IMR-90 (cell line): ENCODE measurements around the gene NAV2. TPM values are rescaled to one million over a fixed set of nuclear protein-coding genes. Genes with fewer than 3 reads are reported as not detected.

ENCODE experiments used
- ATAC-seq: fragments of 200-7000 bp; cut with Tn5 transposase; 2 replicates; pipeline ENCODE4 v1.9.1; 2020; ENCODE audit warnings: low read depth, mild to moderate bottlenecking, moderate library complexity
- BruUV-seq: library from RNA; stranded (reverse); fragments of 400-500 nt; replicated peaks from 2 replicates; lab custom pipeline; 2021; lab: Mats Ljungman, UMichigan
- CTCF ChIA-PET: fragments of 300-600 bp; formaldehyde crosslinking; extraction: SDS; loops from one replicate; lab custom pipeline; 2021; ENCODE audit warnings: antibody characterized with exemption; lab: Yijun Ruan, JAX
- POLR2A ChIA-PET: fragments of 300-600 bp; sonication (Branson Sonifier 250); formaldehyde crosslinking; loops from one replicate; lab custom pipeline; 2022; ENCODE audit warnings: antibody characterized with exemption; ENCODE audit not compliant: unreplicated experiment; lab: Charles Lee
- DNase-seq: peaks from one replicate; pipeline ENCODE4 v3.0.0; 2013
- H2AFZ ChIP-seq: replicated peaks from 2 replicates; pipeline ENCODE3; 2013; ENCODE audit warnings: low read length, mild to moderate bottlenecking; ENCODE audit not compliant: poor library complexity
- H2AK5ac ChIP-seq: 2 replicates; pipeline ENCODE4 v1.6.1; 2013; ENCODE audit warnings: low read depth, low read length, inconsistent platforms
- H2AK9ac ChIP-seq: replicated peaks from 2 replicates; pipeline ENCODE3; 2013; ENCODE audit warnings: mild to moderate bottlenecking, low read depth, low read length, moderate library complexity; ENCODE audit not compliant: poor library complexity
- H2BK120ac ChIP-seq: 2 replicates; pipeline ENCODE4 v1.6.1; 2013; ENCODE audit warnings: low read depth, low read length, inconsistent platforms
- H2BK15ac ChIP-seq: 3 replicates; pipeline ENCODE4 v1.6.1; 2013; ENCODE audit warnings: low read depth, low read length, inconsistent platforms
- H2BK20ac ChIP-seq: 2 replicates; pipeline ENCODE4 v1.6.1; 2013; ENCODE audit warnings: low read depth, mild to moderate bottlenecking, inconsistent platforms, low read length, moderate library complexity
- H2BK5ac ChIP-seq: 2 replicates; pipeline ENCODE4 v1.6.1; 2013; ENCODE audit warnings: mild to moderate bottlenecking, low read depth, low read length, inconsistent platforms; ENCODE audit not compliant: poor library complexity, severe bottlenecking
- H3K14ac ChIP-seq: replicated peaks from 2 replicates; pipeline ENCODE4 v1.6.1; 2013; ENCODE audit warnings: low read depth, low read length, inconsistent platforms
- H3K18ac ChIP-seq: 2 replicates; pipeline ENCODE4 v1.6.1; 2013; ENCODE audit warnings: low read depth, low read length, control low read depth
- H3K23ac ChIP-seq: 2 replicates; pipeline ENCODE4 v1.6.1; 2013; ENCODE audit warnings: low read depth, low read length, inconsistent platforms
- H3K27ac ChIP-seq: 2 replicates; pipeline ENCODE4 v1.5.1; 2013; ENCODE audit warnings: mild to moderate bottlenecking, control low read depth, low read length; ENCODE audit not compliant: insufficient read depth
- H3K27me3 ChIP-seq: 2 replicates; pipeline ENCODE4 v1.6.1; 2013; ENCODE audit warnings: low read length; ENCODE audit not compliant: control insufficient read depth, insufficient read depth
- H3K36me3 ChIP-seq: 2 replicates; pipeline ENCODE4 v1.6.1; 2013; ENCODE audit warnings: low read length, mixed read lengths; ENCODE audit not compliant: control insufficient read depth, insufficient read depth
- H3K4ac ChIP-seq: 2 replicates; pipeline ENCODE4 v1.6.1; 2013; ENCODE audit warnings: low read depth, low read length, inconsistent platforms
- H3K4me1 ChIP-seq: 2 replicates; pipeline ENCODE4 v1.6.1; 2013; ENCODE audit warnings: low read length, mixed read lengths; ENCODE audit not compliant: control insufficient read depth, insufficient read depth
- H3K4me2 ChIP-seq: 2 replicates; pipeline ENCODE4 v1.6.1; 2013; ENCODE audit warnings: low read depth, mild to moderate bottlenecking, control low read depth, low read length, moderate library complexity
- H3K4me3 ChIP-seq: 2 replicates; pipeline ENCODE4 v1.5.1; 2013; ENCODE audit warnings: low read depth, mild to moderate bottlenecking, control low read depth, low read length, moderate library complexity; ENCODE audit not compliant: insufficient read depth
- H3K56ac ChIP-seq: 2 replicates; pipeline ENCODE4 v1.6.1; 2013; ENCODE audit warnings: low read length, inconsistent platforms; ENCODE audit not compliant: insufficient read depth; ENCODE audit errors: extremely low read depth
- H3K79me1 ChIP-seq, 2 experiments: 2 replicates each; pipeline ENCODE4 v1.6.1; 2013; ENCODE audit warnings: low read length in 2 of 2, inconsistent platforms in 1 of 2, low read depth in 1 of 2
- H3K9ac ChIP-seq: 2 replicates; pipeline ENCODE4 v1.6.1; 2013; ENCODE audit warnings: low read depth, low read length, control low read depth
- H3K9me1 ChIP-seq: 2 replicates; pipeline ENCODE4 v1.6.1; 2013; ENCODE audit warnings: low read length, inconsistent platforms; ENCODE audit not compliant: insufficient read depth
- H3K9me3 ChIP-seq: 2 replicates; pipeline ENCODE4 v1.6.1; 2013; ENCODE audit warnings: low read length; ENCODE audit not compliant: control insufficient read depth, insufficient read depth
- H4K20me1 ChIP-seq: 2 replicates; pipeline ENCODE4 v1.6.1; 2013; ENCODE audit warnings: low read length, inconsistent platforms; ENCODE audit not compliant: insufficient read depth
- H4K5ac ChIP-seq: 2 replicates; pipeline ENCODE4 v1.6.1; 2013; ENCODE audit warnings: mild to moderate bottlenecking, low read depth, low read length, control low read depth
- H4K8ac ChIP-seq, 2 experiments: 2 replicates each; pipeline ENCODE4 v1.6.1; 2013; ENCODE audit warnings: low read depth in 2 of 2, low read length in 2 of 2, control low read depth in 1 of 2, inconsistent platforms in 1 of 2
- H4K91ac ChIP-seq: 2 replicates; pipeline ENCODE4 v1.6.1; 2013; ENCODE audit warnings: low read depth, low read length, inconsistent platforms; ENCODE audit not compliant: insufficient read depth
- BHLHE40 ChIP-seq: fragments of 150-350 bp; IDR thresholded peaks from 2 replicates; pipeline ENCODE4 v1.6.1; 2016; ENCODE audit warnings: mild to moderate bottlenecking, low read depth, low read length
- CEBPB ChIP-seq: IDR thresholded peaks from 2 replicates; pipeline ENCODE4 v1.6.1; 2012; ENCODE audit warnings: low read depth, low read length, improper control_type of control experiment
- CHD1 ChIP-seq: IDR thresholded peaks from 2 replicates; pipeline ENCODE4 v1.6.1; 2012; ENCODE audit warnings: low read depth, low read length, improper control_type of control experiment
- CTCF ChIP-seq: conservative IDR thresholded peaks from 2 replicates; pipeline ENCODE4 v1.5.1; 2012; ENCODE audit warnings: mild to moderate bottlenecking, low read depth, low read length, improper control_type of control experiment
- ELK1 ChIP-seq: fragments of 150-350 bp; IDR thresholded peaks from 2 replicates; pipeline ENCODE4 v1.6.1; 2016; ENCODE audit warnings: low read depth, mild to moderate bottlenecking, low read length, moderate library complexity, borderline replicate concordance
- FOS ChIP-seq: fragments of 150-350 bp; IDR thresholded peaks from 2 replicates; pipeline ENCODE4 v1.6.1; 2016; ENCODE audit warnings: low read depth, low read length
- MAFK ChIP-seq: IDR thresholded peaks from 2 replicates; pipeline ENCODE4 v1.6.1; 2012; ENCODE audit warnings: low read depth, low read length, improper control_type of control experiment
- MAZ ChIP-seq: IDR thresholded peaks from 2 replicates; pipeline ENCODE4 v1.6.1; 2012; ENCODE audit warnings: low read depth, mild to moderate bottlenecking, low read length, improper control_type of control experiment, moderate library complexity, borderline replicate concordance
- MXI1 ChIP-seq: IDR thresholded peaks from 2 replicates; pipeline ENCODE4 v1.6.1; 2012; ENCODE audit warnings: low read depth, mild to moderate bottlenecking, low read length, moderate library complexity, borderline replicate concordance
- NFE2L2 ChIP-seq: fragments of 150-350 bp; IDR thresholded peaks from 2 replicates; pipeline ENCODE4 v1.6.1; 2016; ENCODE audit warnings: low read depth, mild to moderate bottlenecking, low read length
- POLR2A ChIP-seq: IDR thresholded peaks from 2 replicates; pipeline ENCODE4 v1.6.1; 2012; ENCODE audit warnings: mild to moderate bottlenecking, low read depth, low read length
- RAD21 ChIP-seq: IDR thresholded peaks from 2 replicates; pipeline ENCODE4 v1.6.1; 2012; ENCODE audit warnings: low read length, improper control_type of control experiment
- RCOR1 ChIP-seq: IDR thresholded peaks from 2 replicates; pipeline ENCODE4 v1.6.1; 2012; ENCODE audit warnings: mild to moderate bottlenecking, low read length, improper control_type of control experiment; ENCODE audit not compliant: insufficient replicate concordance
- RFX5 ChIP-seq: IDR thresholded peaks from 2 replicates; pipeline ENCODE4 v1.8.0; 2012; ENCODE audit warnings: low read depth, mild to moderate bottlenecking, low read length, moderate library complexity
- SMC3 ChIP-seq: fragments of 150-350 bp; IDR thresholded peaks from 2 replicates; pipeline ENCODE4 v1.6.1; 2016; ENCODE audit warnings: low read depth, mild to moderate bottlenecking, antibody characterized with exemption, low read length, moderate library complexity
- USF2 ChIP-seq: fragments of 150-350 bp; IDR thresholded peaks from 2 replicates; pipeline ENCODE4 v1.6.1; 2017; ENCODE audit warnings: mild to moderate bottlenecking, antibody characterized with exemption, low read length, low read depth
- WGBS, 2 experiments: methylation state at CpG; one replicate each; pipeline versions ENCODE4 v1.1.5 to v1.1.7; 2013; ENCODE audit warnings: missing lambda C conversion rate in 2 of 2; ENCODE audit not compliant: insufficient read length in 1 of 2; ENCODE audit errors: extremely low coverage in 2 of 2; 5-methylcytosine and 5-hydroxymethylcytosine counted together
- dilution Hi-C: fragments of 300-500 bp; cut with HindIII; formaldehyde crosslinking; loops from one replicate; pipeline ENCODE4 v1.14.3; 2018; ENCODE audit warnings: low sequenced_read_pairs; ENCODE audit not compliant: unreplicated experiment
- in situ Hi-C: fragments of 300-500 bp; cut with MboI; formaldehyde crosslinking; loops from 3 replicates; pipeline ENCODE4 v1.14.3; 2019; ENCODE audit warnings: low sequenced_read_pairs, inconsistent platforms, mixed read lengths
- intact Hi-C: fragments of 100-400 bp; cut with micrococcal nuclease; formaldehyde crosslinking; loops from 2 replicates; pipeline ENCODE4 v1.10.0; 2022
- polyA plus RNA-seq, 3 experiments: library from polyadenylated mRNA; depleted of rRNA; stranded (reverse); fragments of >200 nt; gene quantifications; 2 replicates each; pipeline ENCODE4 v1.2.3, GENCODE V29; 2012; ENCODE audit warnings: low replicate concordance in 1 of 3
- total RNA-seq: library from RNA; depleted of rRNA; stranded (reverse); fragments of >200 nt; gene quantifications from 2 replicates; pipeline ENCODE4 v1.2.3, GENCODE V29; 2012

NAV2 gene
- total and polyA plus RNA-seq, 2 of the 4 experiments (the other 2 are of a cell fraction): 4.5 to 12.6 TPM

GRCh38 chr11:20020198-20020597 lies 307.6 kb downstream of the NAV2 start:
- Histone ChIP-seq H3K9me3 (no peaks in the 10 kb centered on the region), H3K4me1 (peaks cover 26% of the 10 kb centered on the region), H4K91ac (no peak overlapping the region), H3K9me1 (peaks cover 3% of the 10 kb centered on the region; the same call in 1 of the 2 replicates), H3K9ac (no peak overlapping the region), H3K23ac (no peak overlapping the region), H2BK120ac (no peak overlapping the region), H3K4me3 (no peak overlapping the region), H3K14ac (no peak overlapping the region), H2AFZ (no peak overlapping the region), H3K27me3 (no peaks in the 10 kb centered on the region), H2AK5ac (no peak overlapping the region), H3K18ac (no peak overlapping the region), H3K4me2 (no peak overlapping the region), H2BK20ac (no peak overlapping the region), H2BK5ac (no peak overlapping the region), H2AK9ac (no peak overlapping the region), H3K27ac (no peak overlapping the region), H3K79me1 (peaks cover 27 to 29% of the 10 kb centered on the region in 2 experiments), H4K20me1 (peaks cover 14% of the 10 kb centered on the region), H2BK15ac (no peak overlapping the region), H3K56ac (no peak overlapping the region), H4K8ac (no peak overlapping the region), H3K4ac (no peak overlapping the region), H4K5ac (no peak overlapping the region), H3K36me3 (no peaks in the 10 kb centered on the region)
- in situ Hi-C loops (no loop called here), intact Hi-C loops (no loop called here), dilution Hi-C loops (no loop called here)
- CTCF ChIA-PET: no interaction called here
- ATAC-seq: no peak
- no TSS peak for BruUV-seq
- TF ChIP-seq BHLHE40: no peak
- TF ChIP-seq CTCF: no peak
- TF ChIP-seq MAFK: no peak
- TF ChIP-seq NFE2L2: no peak
- no peak for TF ChIP-seq ELK1
- TF ChIP-seq CHD1: no peak
- no peak for TF ChIP-seq RFX5
- TF ChIP-seq RCOR1: no peak
- TF ChIP-seq USF2: no peak
- no peak for TF ChIP-seq FOS
- no peak for TF ChIP-seq CEBPB
- no peak for TF ChIP-seq RAD21
- TF ChIP-seq POLR2A: no peak
- TF ChIP-seq MXI1: no peak
- TF ChIP-seq SMC3: no peak
- TF ChIP-seq MAZ: no peak
- no CpG with 5 or more reads among the region's 3 CpGs for WGBS, 2 experiments
- DNase-seq: no peak
- POLR2A ChIA-PET: no interaction called here
